SHP77 treated with DMSO at 0.1 percent for 48 hours (cell line): ENCODE results near the gene PPFIBP2.
"Not testable (repeated sequence)": the region's sequence is repeated elsewhere in the genome, so short reads cannot be mapped to it uniquely, and the experiment has no call there.

ENCODE experiments used
- DNase-seq: peaks from one replicate; lab custom pipeline; 2025; lab: John Stamatoyannopoulos, UW

The PPFIBP2 gene

GRCh38 chr11:7636350-7636749 lies 122.6 kb downstream of the PPFIBP2 start:
- DNase-seq, result no peak

- no peak for DNase-seq
Measured at GRCh38 chr11:7637447-7638157, 123.8 kb downstream of the PPFIBP2 start.

GRCh38 chr11:7638710-7639642 lies 125.2 kb downstream of the PPFIBP2 start:
- DNase-seq, result no peak

- DNase-seq, result no peak
Measured at GRCh38 chr11:7639643-7640025, 125.8 kb downstream of the PPFIBP2 start.

GRCh38 chr11:7640816-7641215 lies 127.0 kb downstream of the PPFIBP2 start:
- DNase-seq, result no peak

- no peak for DNase-seq
Measured at GRCh38 chr11:7642747-7643146, 128.9 kb downstream of the PPFIBP2 start.

GRCh38 chr11:7643314-7643713 lies 129.5 kb downstream of the PPFIBP2 start:
- no peak for DNase-seq

- DNase-seq, result no peak
Measured at GRCh38 chr11:7645206-7645605, 131.4 kb downstream of the PPFIBP2 start.

GRCh38 chr11:7646866-7647265 lies 133.1 kb downstream of the PPFIBP2 start:
- DNase-seq, result no peak

- no peak for DNase-seq
Measured at GRCh38 chr11:7648264-7648663, 134.5 kb downstream of the PPFIBP2 start.

- DNase-seq, result no peak
Measured at GRCh38 chr11:7651140-7651551, 137.3 kb downstream of the PPFIBP2 start.

- DNase-seq, result no peak
Measured at GRCh38 chr11:7651700-7652099, 137.9 kb downstream of the PPFIBP2 start.

- no peak for DNase-seq
Measured at GRCh38 chr11:7654195-7654705, 140.5 kb downstream of the PPFIBP2 start.

- no peak for DNase-seq
Measured at GRCh38 chr11:7655253-7656217, 141.7 kb downstream of the PPFIBP2 start.

GRCh38 chr11:7656704-7657103 lies 142.9 kb downstream of the PPFIBP2 start:
- DNase-seq, result no peak

GRCh38 chr11:7657306-7658025 lies 143.7 kb downstream of the PPFIBP2 start:
- DNase-seq, result no peak

- DNase-seq, result not testable (repeated sequence)
Measured at GRCh38 chr11:7663531-7663930, 149.7 kb downstream of the PPFIBP2 start.

GRCh38 chr11:7664867-7665266 lies 151.1 kb downstream of the PPFIBP2 start:
- DNase-seq, result no peak

GRCh38 chr11:7665473-7666291 lies 151.9 kb downstream of the PPFIBP2 start:
- DNase-seq, result no peak

GRCh38 chr11:7666292-7666866 lies 152.6 kb downstream of the PPFIBP2 start:
- DNase-seq, result no peak
